NCI-H524 treated with DMSO at 0.1 percent for 48 hours (cell line): ENCODE results near the gene ERC2.

Experiments
- DNase-seq: peaks from one replicate; lab custom pipeline; 2025; lab: John Stamatoyannopoulos, UW

The ERC2 gene

DNA sequence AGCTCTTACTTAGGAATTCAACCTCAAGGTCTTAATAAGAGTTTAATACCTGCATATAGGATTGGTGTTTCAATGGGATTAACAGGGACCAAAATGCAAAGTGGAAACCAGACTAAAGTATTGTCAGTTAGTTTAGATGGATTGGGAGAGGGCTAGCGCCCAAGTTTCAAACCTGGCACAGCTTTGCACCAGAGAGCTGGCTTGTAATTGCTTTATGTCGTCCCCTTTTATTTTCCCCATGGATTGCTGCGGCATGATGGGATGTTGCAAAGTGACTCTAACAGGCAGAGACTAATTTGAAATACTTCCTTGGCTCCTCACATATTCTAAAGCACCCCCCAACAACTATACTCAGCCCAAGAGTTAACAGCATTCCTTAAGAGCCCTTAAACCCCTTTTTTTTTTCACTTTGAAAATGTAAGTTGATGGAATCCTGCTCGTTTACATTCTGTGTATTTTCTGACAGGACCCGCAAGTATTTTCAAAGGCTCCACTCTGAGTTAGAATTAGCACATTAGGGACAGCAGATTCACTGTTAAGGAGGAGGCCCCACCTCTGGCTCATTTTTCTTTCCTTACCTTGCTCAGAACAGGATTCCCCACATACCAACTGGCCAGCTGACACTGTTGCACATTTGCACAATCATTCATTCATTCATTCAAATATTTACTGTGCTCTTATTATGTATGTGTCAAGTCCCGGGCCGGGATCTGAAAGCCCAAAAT is 214.2 kb downstream of the ERC2 start:
- DNase-seq = no peak

DNA sequence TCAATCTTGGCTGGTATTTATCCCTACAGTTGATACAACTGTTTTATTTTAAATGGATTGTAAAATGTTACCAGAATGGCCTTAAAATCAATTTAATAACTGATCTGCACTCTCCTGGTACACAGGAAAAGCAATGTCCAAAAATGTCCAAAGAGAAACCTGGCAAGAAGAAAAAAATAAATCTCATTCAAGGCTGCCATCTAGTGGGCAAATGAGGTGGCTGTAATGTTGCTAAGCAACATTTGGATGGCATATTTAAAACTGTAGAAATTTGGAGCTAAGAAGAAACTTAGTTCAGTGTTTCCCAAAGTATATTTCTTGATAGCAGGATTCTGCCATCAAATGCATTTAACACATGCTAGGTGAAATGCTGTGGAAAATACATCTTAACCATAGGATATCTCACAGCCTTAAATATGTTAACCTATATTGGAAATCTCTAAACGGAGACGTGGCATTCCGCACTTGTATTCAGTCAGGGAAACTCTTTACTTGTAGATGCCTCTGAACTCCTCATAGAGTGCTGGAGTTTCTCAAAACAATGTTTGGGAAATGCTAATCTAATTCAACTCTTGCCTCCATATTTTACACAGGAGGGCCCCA is 216.8 kb downstream of the ERC2 start:
- no peak for DNase-seq

DNA sequence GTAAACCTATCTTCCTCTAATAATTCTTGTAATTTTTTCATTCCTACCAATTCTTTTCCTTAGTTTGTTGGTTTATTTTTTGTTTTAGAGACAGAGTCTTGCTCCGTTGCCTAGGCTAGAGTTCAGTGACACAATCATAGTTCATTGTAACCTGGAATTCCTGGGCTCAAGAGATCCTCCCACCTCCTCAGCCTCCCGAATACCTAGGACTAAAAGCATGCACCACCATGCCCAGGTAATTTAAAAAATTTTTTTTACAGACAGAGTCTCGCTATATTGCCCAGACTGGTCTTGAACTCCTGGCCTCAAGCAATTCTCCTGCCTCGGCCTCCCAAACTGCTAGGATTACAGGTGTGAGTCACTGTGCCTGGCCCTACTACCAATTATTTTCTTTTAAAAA is 220.2 kb downstream of the ERC2 start:
- no peak for DNase-seq

DNA sequence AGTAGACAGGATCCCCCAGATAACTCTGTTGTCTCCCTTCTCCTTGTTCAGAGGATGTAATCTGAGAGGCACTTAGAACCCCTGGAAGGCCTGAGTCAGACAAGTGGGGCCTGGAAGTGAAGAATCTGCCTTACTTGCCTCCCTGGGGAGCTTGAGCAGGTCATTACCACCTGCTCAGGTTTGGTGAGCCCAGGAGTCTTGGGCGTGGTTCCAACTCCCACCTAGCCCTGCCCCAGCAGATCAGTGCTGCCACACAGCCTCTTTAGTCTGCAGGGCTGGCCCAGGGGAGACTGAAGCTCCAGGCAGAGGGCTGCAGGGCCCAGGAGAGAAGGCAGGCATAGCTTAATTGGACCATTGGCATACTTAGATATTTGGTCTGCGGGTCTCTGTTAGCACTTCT is 230.0 kb downstream of the ERC2 start:
- peak; percentile 13 for DNase-seq

DNA sequence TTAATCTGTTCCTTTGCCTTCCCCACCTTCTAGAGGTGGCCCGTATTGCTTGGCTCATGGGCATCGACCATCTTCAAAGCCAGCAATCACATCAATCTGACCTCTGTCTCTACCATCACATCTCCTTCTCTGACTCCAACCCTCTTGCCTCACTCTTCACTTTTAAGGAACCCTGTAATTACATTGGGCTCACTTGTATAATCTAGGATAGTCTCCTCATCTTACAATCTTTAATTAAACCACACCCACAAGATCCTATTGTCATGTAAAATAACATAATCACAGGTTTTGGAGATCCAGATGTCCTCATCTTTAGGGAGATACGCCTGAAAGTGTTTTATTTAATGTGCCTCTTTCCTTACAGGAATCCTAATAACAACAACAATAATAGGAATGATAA is 234.5 kb downstream of the ERC2 start:
- DNase-seq = no peak

DNA sequence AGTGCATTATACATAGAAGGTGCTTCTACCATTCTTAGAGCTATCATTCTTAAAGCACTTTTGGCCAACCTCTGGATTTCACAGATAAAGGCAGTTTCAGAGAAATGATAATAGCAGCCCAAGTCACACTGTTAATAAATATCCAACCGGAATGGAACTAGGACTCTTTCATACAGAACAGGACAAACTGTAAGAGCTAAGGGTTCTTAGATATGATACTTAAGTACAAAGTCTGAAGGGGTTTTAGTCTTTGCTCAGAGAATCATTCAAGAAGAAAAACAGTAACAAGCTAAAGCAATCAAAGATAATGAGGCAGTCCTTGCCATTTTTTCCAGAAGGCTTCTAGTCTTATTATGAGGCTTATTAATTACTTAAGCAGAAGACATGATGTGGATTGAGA is 239.0 kb downstream of the ERC2 start:
- DNase-seq = no peak

DNA sequence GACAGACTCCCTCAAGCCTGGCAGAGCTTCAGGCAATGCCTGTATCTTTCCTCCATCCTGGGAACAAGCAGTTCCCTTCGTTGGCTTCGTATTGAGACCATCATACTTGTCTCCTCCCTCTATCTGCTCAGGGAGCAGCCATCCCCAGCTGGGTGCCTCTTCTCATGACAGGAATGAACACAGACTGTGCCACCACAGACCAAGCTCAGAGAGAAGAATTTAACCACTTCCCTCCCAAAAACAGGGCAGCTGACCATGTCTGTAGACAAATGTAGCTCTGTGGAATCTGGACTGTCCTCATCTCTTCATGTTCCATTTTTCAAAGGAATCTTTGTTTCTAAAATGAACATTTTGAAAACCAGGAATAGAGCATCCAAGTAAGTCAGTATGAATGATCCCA is 245.4 kb downstream of the ERC2 start:
- DNase-seq = no peak

DNA sequence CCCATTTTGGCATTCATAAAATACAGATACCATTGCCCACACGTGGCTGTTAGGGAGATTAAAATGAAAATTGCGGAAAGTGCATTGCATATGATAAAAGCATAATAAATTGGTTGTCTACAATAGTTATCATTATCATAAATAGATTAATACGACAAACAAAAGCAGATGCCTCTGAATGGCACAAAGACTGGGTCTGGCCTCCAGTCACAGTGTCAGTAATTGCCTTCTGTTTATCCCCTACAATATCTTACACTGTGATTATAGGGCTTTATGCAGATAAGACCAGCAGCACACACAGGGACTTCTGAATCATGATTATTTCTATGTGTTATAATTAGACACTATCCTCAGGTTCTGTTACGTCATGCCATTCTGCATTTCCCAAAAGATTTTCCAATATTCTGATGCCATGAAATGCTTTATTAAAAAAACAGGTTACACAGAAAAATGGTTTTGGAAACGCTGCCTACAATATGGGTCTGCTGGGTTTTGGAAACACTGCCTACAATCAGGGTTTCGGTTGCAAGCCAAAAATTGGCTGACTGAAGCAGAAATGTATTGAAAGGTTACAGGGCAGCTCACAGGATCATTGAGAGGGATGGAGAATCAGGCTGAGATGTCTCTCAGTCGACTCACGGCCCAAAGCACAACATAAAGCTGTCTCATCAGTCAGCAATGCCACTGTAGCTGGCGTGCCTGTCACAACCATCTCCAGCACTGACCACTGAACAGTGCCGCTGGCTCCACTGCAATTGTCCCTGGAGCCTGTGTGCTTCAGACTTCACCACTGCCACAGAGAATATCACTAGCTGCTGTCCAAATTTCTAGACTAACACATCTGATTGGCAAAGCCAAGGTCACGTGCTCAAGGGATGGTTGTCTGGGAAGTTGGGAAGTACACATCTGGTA is 248.1 kb downstream of the ERC2 start:
- no peak for DNase-seq

DNA sequence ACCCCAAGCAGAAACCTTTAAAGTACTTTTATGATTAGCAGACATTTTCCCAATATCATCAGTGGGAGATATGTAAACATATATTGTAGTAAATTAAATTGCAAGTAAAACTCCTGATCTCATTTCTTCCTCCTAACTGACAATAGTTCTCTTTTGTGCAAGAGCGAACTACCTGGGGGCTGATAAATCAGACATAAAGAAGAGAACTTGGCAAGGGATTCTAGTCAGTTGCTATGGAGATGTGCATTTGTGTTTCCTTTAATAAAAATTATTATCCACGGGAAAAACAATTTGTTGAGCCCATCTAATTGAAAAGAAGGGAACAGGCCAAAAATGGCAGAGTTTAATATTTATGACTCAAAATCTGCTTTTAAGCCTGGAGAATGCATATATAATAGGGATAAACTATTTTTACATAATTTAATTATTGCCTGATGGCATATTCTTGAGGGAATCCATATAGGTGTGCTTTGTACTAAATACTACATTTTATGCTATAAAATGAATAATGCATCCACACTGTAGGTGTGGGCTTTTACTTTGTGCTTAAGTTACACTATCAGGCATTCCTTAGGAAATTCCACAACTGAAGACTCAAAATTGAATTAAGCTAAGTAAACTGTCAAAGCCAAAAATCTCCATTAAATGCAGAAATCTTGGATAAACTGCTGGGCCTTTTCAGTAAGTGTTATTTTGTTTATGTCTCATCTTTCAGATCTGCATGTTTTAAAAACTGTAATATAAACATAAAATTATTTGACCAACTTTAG is 258.1 kb downstream of the ERC2 start:
- DNase-seq = no peak

DNA sequence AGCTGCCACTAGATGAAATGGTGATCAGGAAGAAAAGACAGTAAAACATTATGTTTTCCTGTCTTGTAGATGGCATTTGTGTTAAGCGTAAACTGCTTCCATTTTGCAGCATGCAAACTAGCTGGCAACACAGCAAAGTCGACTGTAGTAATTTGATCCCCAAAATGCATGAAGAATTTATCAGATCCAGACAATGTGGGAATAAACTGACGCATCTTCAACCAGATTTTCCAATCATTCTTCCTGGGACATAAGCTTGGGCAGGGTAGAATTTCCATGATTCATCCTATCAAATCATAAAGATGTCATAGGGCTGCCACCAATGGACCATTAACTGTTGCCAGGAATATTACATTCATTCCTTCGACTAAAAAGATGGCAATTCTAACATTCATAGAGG is 260.3 kb downstream of the ERC2 start:
- DNase-seq = no peak

DNA sequence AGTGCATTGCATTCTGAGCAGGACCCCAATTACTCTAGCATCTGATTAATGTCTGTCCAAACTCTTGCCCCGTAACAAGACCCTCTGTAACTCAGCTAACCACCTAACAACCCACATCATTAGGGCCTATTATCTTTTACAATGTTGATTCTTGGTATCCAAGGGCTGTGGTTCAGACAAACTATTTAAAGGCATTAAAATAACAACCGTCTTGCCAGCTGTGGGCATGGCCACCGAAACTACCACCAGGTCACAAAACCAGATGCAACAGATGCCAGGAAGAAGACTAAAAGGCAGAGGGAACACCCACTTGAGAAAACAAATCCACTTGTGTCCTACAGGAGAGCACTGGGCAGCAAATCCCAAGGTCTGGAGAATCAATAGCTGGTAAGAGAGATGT is 262.9 kb downstream of the ERC2 start:
- DNase-seq = no peak

DNA sequence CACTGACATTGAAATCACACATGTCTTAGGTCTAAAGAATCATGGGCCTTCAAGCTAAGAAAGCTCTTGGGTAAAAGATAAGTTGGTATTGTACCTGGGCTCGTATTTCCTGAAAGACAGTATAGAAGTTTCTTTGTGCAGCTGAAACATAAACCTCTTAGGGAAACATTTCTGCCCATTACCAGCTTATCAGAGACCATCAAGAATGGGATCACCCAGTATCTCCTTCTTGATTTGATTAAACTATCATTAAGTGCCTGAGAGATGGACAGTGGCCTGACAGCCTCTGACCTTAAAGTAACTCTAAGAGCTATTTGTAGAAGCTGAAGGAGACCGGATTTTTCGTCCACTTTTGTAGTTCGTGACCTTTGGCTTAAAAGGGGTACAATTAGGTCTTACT is 265.3 kb downstream of the ERC2 start:
- DNase-seq = no peak

DNA sequence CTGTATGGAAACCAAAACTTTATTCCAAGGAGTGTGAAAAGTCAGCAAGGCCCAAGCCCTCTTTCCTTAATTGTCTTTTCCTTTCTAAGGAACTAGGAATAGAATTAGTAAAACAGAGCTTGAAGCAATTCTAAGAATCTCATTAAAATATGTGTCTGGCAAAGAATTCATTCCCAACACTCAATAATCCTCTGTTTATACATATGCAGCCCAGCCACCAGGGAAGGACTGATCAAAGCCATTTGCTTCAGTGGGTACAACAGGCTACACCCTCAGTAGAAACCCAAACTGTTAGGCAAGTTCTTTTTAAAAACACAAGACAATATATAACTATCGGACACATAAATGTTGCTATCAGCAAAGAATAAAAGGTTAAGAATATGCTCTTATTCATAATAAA is 266.9 kb downstream of the ERC2 start:
- no peak for DNase-seq

DNA sequence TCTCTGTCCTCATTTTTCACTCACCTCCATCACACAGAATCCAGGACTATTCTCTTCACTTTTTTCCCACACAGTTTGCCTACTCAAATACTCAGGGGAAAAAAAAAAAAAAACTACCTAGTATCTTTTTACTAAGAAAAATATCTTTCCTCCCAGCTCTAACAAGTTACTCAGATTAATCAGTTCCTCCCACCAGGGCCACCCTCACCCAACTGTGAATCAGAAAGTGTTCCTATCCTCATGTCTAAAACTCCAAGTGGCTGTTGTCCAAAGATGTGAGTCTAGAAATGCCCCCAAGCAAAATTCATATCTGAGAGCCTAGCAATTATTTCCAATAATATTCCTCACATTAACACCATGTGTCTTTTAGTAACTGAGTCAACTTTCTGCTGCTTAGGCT is 268.0 kb downstream of the ERC2 start:
- DNase-seq = no peak

DNA sequence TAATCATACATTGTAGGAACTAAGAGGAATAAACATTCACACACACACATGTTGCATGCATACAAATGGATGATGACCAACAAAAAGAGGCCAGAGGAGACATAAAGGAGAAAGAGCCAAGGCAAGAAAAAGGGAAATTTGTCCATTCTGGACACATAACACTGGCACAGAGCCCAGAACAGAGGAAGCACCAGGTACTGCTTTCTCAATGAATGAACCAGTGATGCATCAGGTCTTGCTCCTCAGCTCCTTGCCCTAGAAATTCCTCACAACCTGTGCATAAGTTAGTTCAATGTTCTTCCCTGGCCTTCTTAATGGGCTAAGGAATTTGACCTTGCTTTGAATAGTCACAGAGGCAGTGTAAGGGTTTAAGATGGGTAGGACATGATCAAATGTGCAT is 270.3 kb downstream of the ERC2 start:
- DNase-seq = no peak

DNA sequence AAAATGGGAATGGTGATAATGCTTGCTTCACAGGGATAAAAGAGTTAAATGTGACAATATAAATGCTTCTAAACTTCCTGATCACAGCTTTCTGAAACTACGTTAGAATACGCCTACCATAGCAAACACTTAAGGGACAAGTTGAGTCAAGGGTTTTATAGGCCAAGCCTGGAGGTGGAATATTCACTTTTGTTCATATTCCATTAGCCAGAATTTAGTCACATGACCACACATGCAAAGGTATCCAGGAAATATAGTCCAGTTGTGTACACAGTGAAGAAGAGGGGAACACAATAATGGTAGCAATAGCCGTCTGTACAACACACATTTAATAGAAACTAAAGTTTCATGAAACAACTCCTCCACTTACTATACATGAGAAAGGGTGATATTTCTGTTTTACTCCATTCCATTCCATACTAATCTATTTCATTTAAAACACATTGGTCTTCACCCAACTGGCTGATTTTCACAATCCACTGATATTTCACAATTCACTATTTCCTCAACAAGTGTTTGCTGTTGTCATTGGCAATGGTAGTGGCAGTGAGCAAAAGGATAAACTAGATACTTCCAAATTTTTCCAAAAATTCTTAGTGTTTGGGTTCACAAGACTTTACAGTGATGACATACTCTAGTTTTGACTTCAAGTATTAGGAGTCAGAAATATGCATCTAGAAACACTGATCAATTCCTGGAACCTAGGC is 270.9 kb downstream of the ERC2 start:
- no peak for DNase-seq

DNA sequence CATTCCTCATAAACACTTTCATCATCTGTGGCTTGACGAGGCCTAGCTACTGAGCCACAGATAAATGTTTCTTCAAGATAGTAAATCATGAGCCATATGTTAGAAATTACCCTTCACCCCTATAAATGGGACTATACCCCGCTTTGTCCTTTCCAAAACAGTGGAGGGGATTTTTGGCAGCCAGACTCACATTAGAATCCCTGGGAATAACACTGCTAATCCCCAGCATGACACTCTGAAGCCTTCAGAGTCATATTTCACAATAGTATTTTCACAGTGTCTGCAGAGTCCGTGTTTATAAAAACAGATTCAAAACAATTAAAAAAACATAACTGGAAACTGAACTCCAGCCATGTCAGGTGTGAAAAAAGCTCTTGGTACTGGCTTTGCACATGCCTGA is 271.6 kb downstream of the ERC2 start:
- DNase-seq = no peak

DNA sequence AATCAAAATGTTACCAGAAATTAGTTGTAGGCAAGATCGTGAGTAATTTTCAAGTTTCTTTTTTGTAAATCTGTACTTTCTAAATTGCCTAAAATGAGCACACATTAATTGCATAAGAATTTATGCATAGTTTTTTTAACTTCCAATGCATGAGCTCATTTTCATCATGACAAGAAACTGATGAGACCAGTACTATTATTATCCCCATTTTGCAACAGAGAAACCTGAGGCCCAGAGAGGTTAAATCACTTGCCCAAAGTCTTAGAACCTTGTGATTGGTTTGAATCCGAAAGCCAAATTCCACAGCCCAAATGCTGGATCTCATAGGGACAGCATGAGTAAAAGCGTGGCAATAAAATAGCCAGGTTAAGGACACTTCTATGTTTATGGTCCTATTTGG is 274.7 kb downstream of the ERC2 start:
- DNase-seq = no peak

DNA sequence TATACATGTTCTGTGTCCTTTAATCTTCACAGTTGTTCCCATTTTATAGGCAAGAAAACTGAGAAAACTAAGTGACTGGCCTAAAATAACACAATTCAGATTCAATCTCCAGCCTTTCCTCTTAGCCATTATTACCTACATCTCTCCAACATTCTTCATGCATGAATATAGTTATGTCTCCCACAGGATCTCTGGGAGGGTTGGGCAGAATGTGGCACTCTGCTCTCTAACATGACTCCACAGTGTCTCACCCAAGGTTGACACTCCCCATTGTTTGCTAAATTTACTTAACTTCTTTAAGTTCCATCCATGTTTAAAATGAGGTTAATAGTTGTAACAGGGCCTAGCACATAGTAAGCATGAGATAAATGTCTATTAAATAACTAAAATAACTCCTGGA is 276.3 kb downstream of the ERC2 start:
- no peak for DNase-seq

DNA sequence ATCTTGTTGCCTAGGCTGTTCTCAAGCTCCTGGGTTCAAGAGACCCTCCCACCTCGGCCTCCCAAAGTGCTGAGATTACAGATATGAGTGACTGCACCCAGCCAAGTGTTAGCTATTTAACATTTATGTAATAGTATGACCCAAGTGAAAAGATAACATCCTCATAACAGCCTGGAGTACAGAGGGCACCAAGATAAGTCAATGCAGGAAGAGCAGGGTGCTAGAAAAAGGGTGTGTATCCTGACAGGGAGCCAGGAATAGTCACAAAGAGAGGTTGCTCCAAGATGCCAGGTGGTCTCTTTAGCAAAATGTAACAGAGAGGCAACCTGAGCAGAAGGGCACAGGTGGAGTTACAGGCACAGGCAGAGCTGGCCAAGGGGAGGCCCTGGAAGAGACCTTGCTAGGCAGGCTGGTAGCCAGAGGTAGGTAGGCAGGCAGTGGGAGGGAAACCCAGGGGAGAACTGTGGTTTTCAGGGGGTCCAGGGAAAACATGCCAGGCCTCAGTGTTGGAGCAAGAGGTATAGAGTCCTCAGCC is 277.4 kb downstream of the ERC2 start:
- no peak for DNase-seq

DNA sequence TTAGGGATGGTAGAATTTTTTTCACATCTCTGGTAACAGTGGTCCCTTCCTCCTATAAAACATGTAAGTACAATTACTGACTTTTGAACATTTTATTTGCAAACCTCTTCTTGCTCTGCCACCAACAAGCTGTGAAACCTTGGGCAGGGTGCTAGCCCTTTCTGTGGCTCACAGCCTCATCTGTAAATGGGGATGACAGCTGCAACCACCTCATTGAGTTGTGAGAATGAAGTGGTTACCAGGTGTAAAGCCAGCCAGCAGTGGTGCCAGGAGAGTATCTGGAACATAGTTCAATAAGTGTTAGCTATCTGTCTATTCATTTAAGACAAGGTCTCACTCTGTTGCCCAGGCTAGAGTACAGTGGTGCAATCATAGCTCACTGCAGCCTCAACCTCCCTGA is 278.1 kb downstream of the ERC2 start:
- DNase-seq = no peak
